HepG2 (cell line): ENCODE results near the gene DCTN4. TPM values are rescaled to one million over a fixed set of nuclear protein-coding genes. Genes with fewer than 3 reads are reported as not detected.
A peak's percentile ranks its signal among the peaks of the same experiment; 100 is the strongest.

ENCODE experiments used
- ATF1 ChIP-seq: IDR thresholded peaks from 2 replicates; pipeline ENCODE4 v1.6.1; 2016; ENCODE audit warnings: mild to moderate bottlenecking, control low read depth
- CCDC6 ChIP-seq: sonication (generic); formaldehyde crosslinking; IDR thresholded peaks from 2 replicates; pipeline ENCODE4 v1.8.1; 2022; ENCODE audit warnings: mild to moderate bottlenecking, missing genetic modification reagents, moderate library complexity
- FOXC1 ChIP-seq: sonication (generic); formaldehyde crosslinking; IDR thresholded peaks from 2 replicates; pipeline ENCODE4 v1.8.0; 2022; ENCODE audit warnings: mild to moderate bottlenecking, missing genetic modification reagents, borderline replicate concordance
- GABPB1 ChIP-seq: IDR thresholded peaks from 2 replicates; pipeline ENCODE4 v1.6.1; 2016; ENCODE audit warnings: mild to moderate bottlenecking, missing genetic modification reagents, moderate library complexity, missing compliant biosample characterization
- NR2C2 ChIP-seq: sonication (generic); formaldehyde crosslinking; IDR thresholded peaks from 2 replicates; pipeline ENCODE4 v1.4.0; 2020; ENCODE audit warnings: missing genetic modification reagents, mild to moderate bottlenecking, moderate library complexity, borderline replicate concordance
- SIN3B ChIP-seq: fragments of 150-350 bp; IDR thresholded peaks from 2 replicates; pipeline ENCODE4 v1.6.1; 2014; ENCODE audit warnings: low read length
- TBL1XR1 ChIP-seq: fragments of 150-350 bp; IDR thresholded peaks from 2 replicates; pipeline ENCODE4 v1.6.1; 2014; ENCODE audit warnings: borderline replicate concordance, low read length; ENCODE audit not compliant: partially characterized antibody
- TEAD2 ChIP-seq: sonication (generic); formaldehyde crosslinking; IDR thresholded peaks from 2 replicates; pipeline ENCODE4 v1.9.0; 2021; ENCODE audit warnings: missing genetic modification reagents
- ZC3H13 ChIP-seq: sonication (generic); formaldehyde crosslinking; IDR thresholded peaks from 2 replicates; pipeline ENCODE4 v1.8.1; 2023; ENCODE audit warnings: mild to moderate bottlenecking, missing genetic modification reagents, moderate library complexity
- ZC3H4 ChIP-seq: sonication (generic); formaldehyde crosslinking; IDR thresholded peaks from 2 replicates; pipeline ENCODE4 v1.4.0; 2020; ENCODE audit warnings: missing genetic modification reagents, borderline replicate concordance
- ZNF274 ChIP-seq: sonication (generic); formaldehyde crosslinking; IDR thresholded peaks from 2 replicates; pipeline ENCODE4 v1.5.1; 2020; ENCODE audit warnings: mild to moderate bottlenecking, missing genetic modification reagents
- ZNF337 ChIP-seq: sonication (generic); formaldehyde crosslinking; IDR thresholded peaks from 2 replicates; pipeline ENCODE4 v1.5.1; 2020; ENCODE audit warnings: missing genetic modification reagents, low read depth, mild to moderate bottlenecking, borderline replicate concordance
- ZNF510 ChIP-seq: sonication (generic); formaldehyde crosslinking; IDR thresholded peaks from 2 replicates; pipeline ENCODE4 v1.4.0; 2020; ENCODE audit warnings: low read depth, mild to moderate bottlenecking, missing genetic modification reagents
- ZNF777 ChIP-seq: sonication (generic); formaldehyde crosslinking; IDR thresholded peaks from 2 replicates; pipeline ENCODE4 v1.4.0; 2020; ENCODE audit warnings: missing genetic modification reagents
- polyA plus RNA-seq, 8 experiments: library from polyadenylated mRNA; depleted of rRNA in 3 of 8; stranded (reverse) in 7 of 8; unstranded in 1 of 8; fragments of >200 nt; fragmentation: Illumina TruSeq in 4 of 8; extraction: Trizol in 4 of 8; gene quantifications; 2 replicates each; pipeline versions ENCODE4 v1.2.1 to v1.2.3, GENCODE V29; 2011 to 2016; ENCODE audit warnings: low read depth in 4 of 8, missing spikeins in 1 of 8, mixed read lengths in 1 of 8; ENCODE audit not compliant: insufficient read depth in 1 of 8
- total RNA-seq, 5 experiments: library from RNA; depleted of rRNA; stranded (reverse); fragments of >200 nt; fragmentation: Illumina TruSeq; extraction: Trizol; gene quantifications; 2 replicates each; pipeline ENCODE4 v1.2.3, GENCODE V29; 2016; ENCODE audit warnings: low read depth in 1 of 5
- TF ChIP-seq, protein P1 (sequence below): sonication (generic); formaldehyde crosslinking; IDR thresholded peaks from 2 replicates; pipeline ENCODE4 v1.8.1; 2022; ENCODE audit warnings: mild to moderate bottlenecking, missing genetic modification reagents
- TF ChIP-seq, protein P2 (sequence below): sonication (generic); formaldehyde crosslinking; IDR thresholded peaks from 2 replicates; pipeline ENCODE4 v1.5.1; 2020; ENCODE audit warnings: missing genetic modification reagents, mild to moderate bottlenecking, borderline replicate concordance
- TF ChIP-seq, protein P3 (sequence below): sonication (generic); formaldehyde crosslinking; IDR thresholded peaks from 2 replicates; pipeline ENCODE4 v1.4.0; 2020; ENCODE audit warnings: missing genetic modification reagents
- TF ChIP-seq, protein P4 (sequence below): sonication (generic); formaldehyde crosslinking; IDR thresholded peaks from 2 replicates; pipeline ENCODE4 v1.4.0; 2020; ENCODE audit warnings: missing genetic modification reagents, borderline replicate concordance
- TF ChIP-seq, protein P5 (sequence below), 2 experiments: fragments of 450-650 bp in 1 of 2; sonication (generic) in 1 of 2; formaldehyde crosslinking; IDR thresholded peaks; 2 replicates each; pipeline versions ENCODE4 v1.5.0 to v1.8.0; 2020 to 2022; ENCODE audit warnings: mild to moderate bottlenecking in 1 of 2, missing genetic modification reagents in 1 of 2

Gene DCTN4
- total and polyA plus RNA-seq, 2 of the 13 experiments (the other 11 are each of a cell fraction or from before 2014, with no cell fraction given): 24.1 to 26.9 TPM

DNA sequence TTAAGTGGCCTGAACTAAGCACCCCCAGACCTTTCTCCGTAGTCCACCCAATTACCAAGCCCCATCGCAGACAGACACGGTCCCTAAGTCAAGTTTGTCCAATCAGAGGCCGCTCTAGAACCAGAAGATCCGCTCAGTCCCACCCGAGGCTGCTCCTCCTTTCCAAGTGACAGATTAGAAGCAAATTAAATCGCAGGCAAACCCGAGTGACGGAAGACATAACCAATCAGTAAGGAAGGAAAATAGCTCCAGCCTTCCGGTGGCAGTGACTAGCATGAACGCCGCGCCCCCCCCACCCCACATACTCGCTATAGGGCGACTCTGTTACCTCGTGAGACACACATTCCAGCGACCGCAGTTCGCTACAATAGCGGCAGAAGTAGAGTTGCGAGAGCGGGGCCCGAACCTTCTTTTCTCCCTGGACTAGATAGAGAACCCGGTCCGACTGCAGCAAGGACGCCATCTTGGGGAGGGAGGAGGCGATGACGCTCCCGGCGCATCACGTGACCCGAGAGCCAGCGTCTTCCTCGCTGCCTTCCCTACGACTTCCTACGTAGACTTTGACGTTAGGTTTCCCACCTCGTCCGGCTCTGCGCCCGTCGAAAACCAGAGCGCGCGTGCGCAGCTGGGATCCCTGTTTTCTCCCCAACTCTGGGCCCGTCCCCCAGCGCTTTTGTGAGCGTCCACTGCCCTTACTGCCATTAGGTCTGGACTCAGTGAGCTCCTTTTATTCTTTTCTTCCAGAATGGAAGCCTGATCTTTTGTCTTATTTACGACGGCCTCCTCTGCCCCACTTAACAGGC lies at the start of gene DCTN4 (continued):
- TF ChIP-seq, protein P1, sequence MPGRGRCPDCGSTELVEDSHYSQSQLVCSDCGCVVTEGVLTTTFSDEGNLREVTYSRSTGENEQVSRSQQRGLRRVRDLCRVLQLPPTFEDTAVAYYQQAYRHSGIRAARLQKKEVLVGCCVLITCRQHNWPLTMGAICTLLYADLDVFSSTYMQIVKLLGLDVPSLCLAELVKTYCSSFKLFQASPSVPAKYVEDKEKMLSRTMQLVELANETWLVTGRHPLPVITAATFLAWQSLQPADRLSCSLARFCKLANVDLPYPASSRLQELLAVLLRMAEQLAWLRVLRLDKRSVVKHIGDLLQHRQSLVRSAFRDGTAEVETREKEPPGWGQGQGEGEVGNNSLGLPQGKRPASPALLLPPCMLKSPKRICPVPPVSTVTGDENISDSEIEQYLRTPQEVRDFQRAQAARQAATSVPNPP (CRISPR knock-in tag): peak; percentile 39; the same call in 1 of the 2 replicates
- TF ChIP-seq SIN3B (peak; percentile 67), ZC3H4 (CRISPR knock-in tag) (0 out of 2 replicates have a peak, but pooled peaks have one; percentile 53), TBL1XR1 (peak; percentile 70), CCDC6 (CRISPR knock-in tag) (peak; percentile 57; the same call in 1 of the 2 replicates), GABPB1 (CRISPR knock-in tag) (peak; percentile 86), TEAD2 (CRISPR knock-in tag) (no peak), ATF1 (peak; percentile 90), ZNF510 (CRISPR knock-in tag) (peak; percentile 95; the same call in 1 of the 2 replicates), FOXC1 (no peak; the same call in 1 of the 2 replicates), ZNF274 (CRISPR knock-in tag) (peak; percentile 70; the same call in 1 of the 2 replicates), ZC3H13 (CRISPR knock-in tag) (peak; percentile 25; the same call in 1 of the 2 replicates), ZNF777 (CRISPR knock-in tag) (peak; percentile 94), ZNF337 (CRISPR knock-in tag) (peak; percentile 35; the same call in 1 of the 2 replicates), NR2C2 (CRISPR knock-in tag) (peak; percentile 67)
- TF ChIP-seq, protein P2, sequence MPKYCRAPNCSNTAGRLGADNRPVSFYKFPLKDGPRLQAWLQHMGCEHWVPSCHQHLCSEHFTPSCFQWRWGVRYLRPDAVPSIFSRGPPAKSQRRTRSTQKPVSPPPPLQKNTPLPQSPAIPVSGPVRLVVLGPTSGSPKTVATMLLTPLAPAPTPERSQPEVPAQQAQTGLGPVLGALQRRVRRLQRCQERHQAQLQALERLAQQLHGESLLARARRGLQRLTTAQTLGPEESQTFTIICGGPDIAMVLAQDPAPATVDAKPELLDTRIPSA (CRISPR knock-in tag): peak; percentile 74; the same call in 1 of the 2 replicates
- TF ChIP-seq, protein P3, sequence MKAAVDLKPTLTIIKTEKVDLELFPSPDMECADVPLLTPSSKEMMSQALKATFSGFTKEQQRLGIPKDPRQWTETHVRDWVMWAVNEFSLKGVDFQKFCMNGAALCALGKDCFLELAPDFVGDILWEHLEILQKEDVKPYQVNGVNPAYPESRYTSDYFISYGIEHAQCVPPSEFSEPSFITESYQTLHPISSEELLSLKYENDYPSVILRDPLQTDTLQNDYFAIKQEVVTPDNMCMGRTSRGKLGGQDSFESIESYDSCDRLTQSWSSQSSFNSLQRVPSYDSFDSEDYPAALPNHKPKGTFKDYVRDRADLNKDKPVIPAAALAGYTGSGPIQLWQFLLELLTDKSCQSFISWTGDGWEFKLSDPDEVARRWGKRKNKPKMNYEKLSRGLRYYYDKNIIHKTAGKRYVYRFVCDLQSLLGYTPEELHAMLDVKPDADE (CRISPR knock-in tag): no peak
- TF ChIP-seq, protein P4, sequence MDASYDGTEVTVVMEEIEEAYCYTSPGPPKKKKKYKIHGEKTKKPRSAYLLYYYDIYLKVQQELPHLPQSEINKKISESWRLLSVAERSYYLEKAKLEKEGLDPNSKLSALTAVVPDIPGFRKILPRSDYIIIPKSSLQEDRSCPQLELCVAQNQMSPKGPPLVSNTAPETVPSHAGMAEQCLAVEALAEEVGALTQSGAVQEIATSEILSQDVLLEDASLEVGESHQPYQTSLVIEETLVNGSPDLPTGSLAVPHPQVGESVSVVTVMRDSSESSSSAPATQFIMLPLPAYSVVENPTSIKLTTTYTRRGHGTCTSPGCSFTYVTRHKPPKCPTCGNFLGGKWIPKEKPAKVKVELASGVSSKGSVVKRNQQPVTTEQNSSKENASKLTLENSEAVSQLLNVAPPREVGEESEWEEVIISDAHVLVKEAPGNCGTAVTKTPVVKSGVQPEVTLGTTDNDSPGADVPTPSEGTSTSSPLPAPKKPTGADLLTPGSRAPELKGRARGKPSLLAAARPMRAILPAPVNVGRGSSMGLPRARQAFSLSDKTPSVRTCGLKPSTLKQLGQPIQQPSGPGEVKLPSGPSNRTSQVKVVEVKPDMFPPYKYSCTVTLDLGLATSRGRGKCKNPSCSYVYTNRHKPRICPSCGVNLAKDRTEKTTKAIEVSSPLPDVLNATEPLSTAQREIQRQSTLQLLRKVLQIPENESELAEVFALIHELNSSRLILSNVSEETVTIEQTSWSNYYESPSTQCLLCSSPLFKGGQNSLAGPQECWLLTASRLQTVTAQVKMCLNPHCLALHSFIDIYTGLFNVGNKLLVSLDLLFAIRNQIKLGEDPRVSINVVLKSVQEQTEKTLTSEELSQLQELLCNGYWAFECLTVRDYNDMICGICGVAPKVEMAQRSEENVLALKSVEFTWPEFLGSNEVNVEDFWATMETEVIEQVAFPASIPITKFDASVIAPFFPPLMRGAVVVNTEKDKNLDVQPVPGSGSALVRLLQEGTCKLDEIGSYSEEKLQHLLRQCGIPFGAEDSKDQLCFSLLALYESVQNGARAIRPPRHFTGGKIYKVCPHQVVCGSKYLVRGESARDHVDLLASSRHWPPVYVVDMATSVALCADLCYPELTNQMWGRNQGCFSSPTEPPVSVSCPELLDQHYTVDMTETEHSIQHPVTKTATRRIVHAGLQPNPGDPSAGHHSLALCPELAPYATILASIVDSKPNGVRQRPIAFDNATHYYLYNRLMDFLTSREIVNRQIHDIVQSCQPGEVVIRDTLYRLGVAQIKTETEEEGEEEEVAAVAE: no peak; the same call in 1 of the 2 replicates
- TF ChIP-seq, protein P5, sequence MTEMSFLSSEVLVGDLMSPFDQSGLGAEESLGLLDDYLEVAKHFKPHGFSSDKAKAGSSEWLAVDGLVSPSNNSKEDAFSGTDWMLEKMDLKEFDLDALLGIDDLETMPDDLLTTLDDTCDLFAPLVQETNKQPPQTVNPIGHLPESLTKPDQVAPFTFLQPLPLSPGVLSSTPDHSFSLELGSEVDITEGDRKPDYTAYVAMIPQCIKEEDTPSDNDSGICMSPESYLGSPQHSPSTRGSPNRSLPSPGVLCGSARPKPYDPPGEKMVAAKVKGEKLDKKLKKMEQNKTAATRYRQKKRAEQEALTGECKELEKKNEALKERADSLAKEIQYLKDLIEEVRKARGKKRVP (CRISPR knock-in tag; IDR thresholded peaks at IDR 0.05): no peak
